AG04450 (cell line): ENCODE measurements around the gene DCDC2C. TPM values are rescaled to one million over a fixed set of nuclear protein-coding genes. Genes with fewer than 3 reads are reported as not detected.

Experiments used
- CTCF ChIA-PET: fragments of 300-600, 350-600 bp; formaldehyde crosslinking; extraction: SDS; loops from one replicate; lab custom pipeline; 2022; ENCODE audit warnings: antibody characterized with exemption, inconsistent platforms; lab: Charles Lee
- POLR2A ChIA-PET: fragments of 350-600 bp; formaldehyde crosslinking; extraction: SDS; loops from one replicate; lab custom pipeline; 2021; ENCODE audit warnings: antibody characterized with exemption, inconsistent platforms; lab: Yijun Ruan, JAX
- DNase-seq: peaks from one replicate; pipeline ENCODE4 v3.0.0-alpha.2; 2011; ENCODE audit warnings: low read depth, low spot score
- H3K27ac ChIP-seq: one replicate; pipeline ENCODE4 v1.5.1; 2012; ENCODE audit warnings: low read depth, low read length, control low read depth
- H3K27me3 ChIP-seq: one replicate; pipeline ENCODE4 v1.6.0; 2012; ENCODE audit warnings: low read length; ENCODE audit not compliant: control insufficient read depth, insufficient read depth
- H3K4me3 ChIP-seq: 2 replicates; pipeline ENCODE4 v1.5.1; 2011; ENCODE audit warnings: mild to moderate bottlenecking, low read depth, low read length, control low read depth
- H3K9me3 ChIP-seq: 2 replicates; pipeline ENCODE4 v1.5.1; 2012; ENCODE audit warnings: low read length; ENCODE audit not compliant: control insufficient read depth, insufficient read depth
- polyA plus RNA-seq: library from polyadenylated mRNA; depleted of rRNA; stranded (reverse); fragments of >200 nt; gene quantifications from 2 replicates; pipeline ENCODE4 v1.2.3, GENCODE V29; 2011
- TF ChIP-seq, protein P1 (sequence below): IDR thresholded peaks from 2 replicates; pipeline ENCODE4 v1.5.1; 2011; ENCODE audit warnings: low read depth, low read length, control low read depth, inconsistent platforms

Gene DCDC2C
- polyA plus RNA-seq, 1 experiment: not detected

DNA sequence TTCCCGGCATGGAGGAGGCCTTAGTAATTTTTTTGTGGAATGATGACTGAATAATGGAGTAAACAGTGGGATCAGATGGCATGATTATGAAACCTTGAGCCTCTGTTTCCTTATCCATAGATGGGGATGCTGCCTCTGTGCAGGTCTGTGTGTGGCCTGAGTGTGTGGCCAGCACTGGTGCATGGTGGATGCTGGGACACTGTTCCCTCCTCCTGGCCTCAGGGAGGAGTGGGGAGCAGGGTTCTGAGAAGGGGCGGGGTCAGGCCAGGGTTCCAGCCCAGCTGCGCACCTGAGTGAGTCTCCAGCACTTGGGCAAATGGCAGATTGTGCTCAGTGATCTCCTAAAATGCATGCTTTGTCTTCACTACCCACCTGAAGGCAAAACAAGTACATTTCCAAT is 66.4 kb downstream of the DCDC2C start:
- peaks cover 3% of the 10 kb centered on the region for H3K27me3 ChIP-seq
- TF ChIP-seq, protein P1, sequence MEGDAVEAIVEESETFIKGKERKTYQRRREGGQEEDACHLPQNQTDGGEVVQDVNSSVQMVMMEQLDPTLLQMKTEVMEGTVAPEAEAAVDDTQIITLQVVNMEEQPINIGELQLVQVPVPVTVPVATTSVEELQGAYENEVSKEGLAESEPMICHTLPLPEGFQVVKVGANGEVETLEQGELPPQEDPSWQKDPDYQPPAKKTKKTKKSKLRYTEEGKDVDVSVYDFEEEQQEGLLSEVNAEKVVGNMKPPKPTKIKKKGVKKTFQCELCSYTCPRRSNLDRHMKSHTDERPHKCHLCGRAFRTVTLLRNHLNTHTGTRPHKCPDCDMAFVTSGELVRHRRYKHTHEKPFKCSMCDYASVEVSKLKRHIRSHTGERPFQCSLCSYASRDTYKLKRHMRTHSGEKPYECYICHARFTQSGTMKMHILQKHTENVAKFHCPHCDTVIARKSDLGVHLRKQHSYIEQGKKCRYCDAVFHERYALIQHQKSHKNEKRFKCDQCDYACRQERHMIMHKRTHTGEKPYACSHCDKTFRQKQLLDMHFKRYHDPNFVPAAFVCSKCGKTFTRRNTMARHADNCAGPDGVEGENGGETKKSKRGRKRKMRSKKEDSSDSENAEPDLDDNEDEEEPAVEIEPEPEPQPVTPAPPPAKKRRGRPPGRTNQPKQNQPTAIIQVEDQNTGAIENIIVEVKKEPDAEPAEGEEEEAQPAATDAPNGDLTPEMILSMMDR: no peak
- H3K27ac ChIP-seq: no peak overlapping the region
- no peak overlapping the region for H3K4me3 ChIP-seq
- ChIA-PET POLR2A (no interaction called here), CTCF (interaction anchor here (1.4 kb wide), 1 partner anchor 11 kb away, joined by 3 read pairs; no protein-coding TSS in a partner anchor)
- H3K9me3 ChIP-seq: no peaks in the 10 kb centered on the region; the same call in 1 of the 2 replicates
- no peak for DNase-seq

DNA sequence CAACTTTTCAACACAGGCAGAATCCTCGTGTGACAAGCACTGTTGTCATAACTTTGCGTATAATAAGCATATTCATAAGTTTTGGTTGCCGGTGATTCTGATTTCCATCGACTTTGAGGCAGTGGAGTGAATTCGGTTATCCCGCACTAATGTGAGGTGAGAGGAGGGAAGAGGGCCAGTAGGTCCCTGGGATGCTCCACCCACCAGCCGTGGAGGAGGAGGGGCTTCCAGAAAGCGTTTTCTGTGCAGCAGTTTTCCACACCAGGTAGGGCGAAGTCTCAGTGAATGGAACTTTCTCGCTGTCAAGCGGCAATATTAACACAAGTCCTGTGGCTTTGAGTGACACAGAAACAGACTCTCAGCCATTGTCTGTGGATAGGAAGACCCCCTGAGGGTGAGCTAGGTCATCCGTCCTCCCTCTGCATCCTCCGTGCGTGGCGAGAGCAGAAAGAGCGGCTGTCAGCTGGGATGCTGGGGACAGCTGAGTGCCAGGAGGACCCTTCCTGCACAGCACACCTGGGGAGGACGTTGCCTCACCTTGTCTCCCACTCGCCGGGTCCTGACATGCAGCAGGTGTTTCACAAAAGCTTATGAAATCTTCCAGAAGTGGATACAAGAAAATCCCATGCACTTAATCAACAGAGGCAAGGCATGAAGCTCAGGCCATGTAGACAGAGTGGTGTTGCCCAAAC is 67.5 kb downstream of the DCDC2C start:
- Histone ChIP-seq H3K4me3 (no peak overlapping the region), H3K27me3 (peaks cover 3% of the 10 kb centered on the region), H3K27ac (no peak overlapping the region), H3K9me3 (no peaks in the 10 kb centered on the region; the same call in 1 of the 2 replicates)
- TF ChIP-seq, protein P1: no peak
- CTCF ChIA-PET: interaction anchor here (1.4 kb wide), 1 partner anchor 10 kb away, joined by 3 read pairs; no protein-coding TSS in a partner anchor
- DNase-seq: no peak
- POLR2A ChIA-PET: no interaction called here

DNA sequence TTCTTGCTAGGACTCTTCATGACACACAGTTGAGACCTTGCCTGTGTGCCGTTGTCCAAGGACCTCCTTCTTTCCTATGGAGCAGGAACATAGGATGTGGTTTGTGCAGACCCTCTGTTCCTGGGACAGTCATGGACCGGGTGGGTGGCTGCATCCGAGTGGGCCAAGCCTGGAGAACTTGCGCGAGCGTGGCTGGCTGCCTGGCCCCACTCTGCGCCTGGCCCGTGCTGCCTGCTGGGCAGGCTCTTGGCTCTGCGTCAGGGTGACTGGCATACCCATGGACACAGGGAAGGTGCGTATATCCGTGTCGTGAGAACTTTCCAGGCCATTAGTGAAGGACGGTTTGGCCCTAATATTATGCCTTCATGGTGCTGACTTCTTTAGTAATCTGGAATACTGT is 68.2 kb downstream of the DCDC2C start:
- Histone ChIP-seq H3K27me3 (peaks cover 3% of the 10 kb centered on the region), H3K27ac (no peak overlapping the region), H3K9me3 (no peaks in the 10 kb centered on the region; the same call in 1 of the 2 replicates), H3K4me3 (no peak overlapping the region)
- ChIA-PET CTCF (no interaction called here), POLR2A (no interaction called here)
- TF ChIP-seq, protein P1: no peak
- DNase-seq: no peak

DNA sequence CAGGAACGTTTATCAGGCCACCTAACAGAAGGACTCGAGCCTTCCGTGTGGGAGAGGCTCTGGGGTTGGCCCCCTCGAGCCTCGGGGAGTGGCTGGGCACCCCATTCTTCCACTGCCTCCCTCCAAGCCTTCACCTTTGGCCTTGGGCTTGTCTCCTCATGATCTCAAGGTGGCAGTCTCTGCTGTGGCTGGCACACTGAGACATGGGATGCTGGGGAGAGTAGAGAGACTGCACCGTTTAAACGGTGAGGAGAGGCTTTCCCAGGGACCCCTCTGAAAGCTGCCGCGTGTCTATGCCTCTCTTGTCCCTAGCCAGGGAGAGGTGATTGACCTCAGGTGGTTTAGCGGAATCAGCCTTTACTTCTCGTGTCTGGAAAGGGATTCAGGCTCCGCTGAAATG is 71.0 kb downstream of the DCDC2C start:
- CTCF ChIA-PET: no interaction called here
- Histone ChIP-seq H3K27me3 (peaks cover 3% of the 10 kb centered on the region), H3K27ac (no peak overlapping the region), H3K9me3 (no peaks in the 10 kb centered on the region; the same call in 1 of the 2 replicates), H3K4me3 (no peak overlapping the region)
- TF ChIP-seq, protein P1: no peak
- no peak for DNase-seq
- POLR2A ChIA-PET: no interaction called here

DNA sequence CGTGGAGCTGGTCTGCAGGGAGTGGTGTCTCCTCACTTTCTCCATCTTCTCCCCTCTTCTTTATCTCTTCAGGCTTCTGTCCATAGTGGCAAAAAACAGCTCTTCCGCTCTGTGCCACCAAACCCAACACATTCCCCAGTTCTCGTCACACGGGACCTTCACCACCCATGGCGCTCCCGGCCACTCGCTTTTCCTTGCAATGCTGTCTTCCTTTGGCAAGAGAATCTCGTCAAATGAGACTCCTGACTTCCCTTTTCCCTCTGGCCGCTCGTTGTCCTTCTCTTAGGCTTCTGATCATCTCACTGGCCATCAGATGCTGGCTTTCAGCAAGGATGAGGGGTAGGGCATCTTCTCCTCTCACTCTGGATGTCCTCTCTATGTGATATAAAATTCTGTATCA is 72.9 kb downstream of the DCDC2C start:
- peaks cover 3% of the 10 kb centered on the region for H3K27me3 ChIP-seq
- H3K4me3 ChIP-seq: no peak overlapping the region
- TF ChIP-seq, protein P1: no peak
- H3K27ac ChIP-seq: no peak overlapping the region
- DNase-seq: no peak
- no peaks in the 10 kb centered on the region; the same call in 1 of the 2 replicates for H3K9me3 ChIP-seq
- CTCF ChIA-PET: interaction anchor here (0.9 kb wide), 1 partner anchor 51 kb away, joined by 3 read pairs; no protein-coding TSS in a partner anchor
- POLR2A ChIA-PET: no interaction called here
